ENCODE data around the gene C17orf107. TPM values are rescaled to one million over a fixed set of nuclear protein-coding genes. Genes with fewer than 3 reads are reported as not detected.
A peak's percentile ranks its signal among the peaks of the same experiment; 100 is the strongest.
"Not testable (repeated sequence)": the region's sequence is repeated elsewhere in the genome, so short reads cannot be mapped to it uniquely, and the experiment has no call there.

Gene C17orf107
- total RNA-seq, 1 experiment from 2014 or later = 3.6 TPM

DNA sequence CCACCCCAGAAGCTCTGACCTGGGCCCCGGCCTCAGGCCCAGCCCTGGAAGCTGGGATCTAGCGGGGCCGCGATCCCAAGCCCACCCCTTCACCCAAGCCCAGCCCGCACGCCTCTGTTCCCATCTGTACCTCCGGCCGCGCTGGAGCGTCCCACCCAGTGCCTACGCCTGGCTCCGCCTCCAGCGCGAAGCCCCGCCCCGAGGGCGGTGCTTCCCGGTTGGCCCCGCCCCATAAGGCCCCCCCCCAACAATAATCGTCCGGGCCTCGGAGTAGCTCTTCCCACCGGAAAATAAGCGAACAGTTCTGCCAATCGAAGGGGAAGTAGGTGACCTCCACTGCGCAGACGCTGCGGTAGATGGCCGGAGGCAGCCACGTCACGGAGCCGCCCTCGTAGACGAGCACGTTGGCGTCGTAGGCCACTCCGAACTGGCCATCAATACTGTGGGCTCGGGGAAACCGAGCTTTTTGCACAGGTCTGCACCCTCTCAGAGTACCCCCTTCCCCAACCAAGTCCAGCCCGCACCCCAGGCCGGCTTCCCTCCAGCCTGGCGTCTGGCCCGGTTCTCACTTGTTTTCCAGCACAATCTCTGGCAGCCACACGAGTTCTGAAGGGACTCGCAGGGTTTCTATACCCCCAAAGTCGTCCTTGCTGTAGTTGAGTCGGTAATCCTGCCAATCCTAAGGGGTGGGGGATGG lies 2.5 kb downstream of the C17orf107 start:
- H3K4me1 Mint-ChIP-seq (ENCODE audit: insufficient read depth, unreplicated experiment) = peaks cover 17% of the 10 kb centered on the region
- H3K27me3 Mint-ChIP-seq (ENCODE audit: insufficient read depth, unreplicated experiment) = no peaks in the 10 kb centered on the region
- POLR2A ChIA-PET = interaction anchor here (1.0 to 4.5 kb wide), 3 partner anchors 10 to 170 kb away, joined by 4 to 25 read pairs (median 4); partner anchors contain the start of gene GLTPD2
- CTCF ChIA-PET = interaction anchor here (0.6 to 4.2 kb wide), 13 partner anchors 12 to 192 kb away, joined by 3 to 38 read pairs (median 3); partner anchors contain the start of genes ARRB2 and MED11
- H3K4me3 Mint-ChIP-seq (ENCODE audit: unreplicated experiment) = no peak overlapping the region
- H3K27ac Mint-ChIP-seq (ENCODE audit: low read depth, unreplicated experiment) = no peak overlapping the region
- peaks cover 54% of the 10 kb centered on the region for H3K36me3 Mint-ChIP-seq (ENCODE audit: insufficient read depth, unreplicated experiment)
- TF ChIP-seq, protein P1, sequence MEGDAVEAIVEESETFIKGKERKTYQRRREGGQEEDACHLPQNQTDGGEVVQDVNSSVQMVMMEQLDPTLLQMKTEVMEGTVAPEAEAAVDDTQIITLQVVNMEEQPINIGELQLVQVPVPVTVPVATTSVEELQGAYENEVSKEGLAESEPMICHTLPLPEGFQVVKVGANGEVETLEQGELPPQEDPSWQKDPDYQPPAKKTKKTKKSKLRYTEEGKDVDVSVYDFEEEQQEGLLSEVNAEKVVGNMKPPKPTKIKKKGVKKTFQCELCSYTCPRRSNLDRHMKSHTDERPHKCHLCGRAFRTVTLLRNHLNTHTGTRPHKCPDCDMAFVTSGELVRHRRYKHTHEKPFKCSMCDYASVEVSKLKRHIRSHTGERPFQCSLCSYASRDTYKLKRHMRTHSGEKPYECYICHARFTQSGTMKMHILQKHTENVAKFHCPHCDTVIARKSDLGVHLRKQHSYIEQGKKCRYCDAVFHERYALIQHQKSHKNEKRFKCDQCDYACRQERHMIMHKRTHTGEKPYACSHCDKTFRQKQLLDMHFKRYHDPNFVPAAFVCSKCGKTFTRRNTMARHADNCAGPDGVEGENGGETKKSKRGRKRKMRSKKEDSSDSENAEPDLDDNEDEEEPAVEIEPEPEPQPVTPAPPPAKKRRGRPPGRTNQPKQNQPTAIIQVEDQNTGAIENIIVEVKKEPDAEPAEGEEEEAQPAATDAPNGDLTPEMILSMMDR (IDR thresholded peaks at IDR 0.05; ENCODE audit: unreplicated experiment) = no peak
- intact Hi-C loops (cut with micrococcal nuclease) = loop anchor here (5.0 to 10.0 kb wide), 2 partner anchors 334 to 1533 kb away; partner anchors contain the start of gene AIPL1
- no TSS peak for BruUV-seq (replicated peaks)
- no peaks in the 10 kb centered on the region for H3K9me3 Mint-ChIP-seq (ENCODE audit: unreplicated experiment)
- DNase-seq (ENCODE audit: unreplicated experiment) = no peak

DNA sequence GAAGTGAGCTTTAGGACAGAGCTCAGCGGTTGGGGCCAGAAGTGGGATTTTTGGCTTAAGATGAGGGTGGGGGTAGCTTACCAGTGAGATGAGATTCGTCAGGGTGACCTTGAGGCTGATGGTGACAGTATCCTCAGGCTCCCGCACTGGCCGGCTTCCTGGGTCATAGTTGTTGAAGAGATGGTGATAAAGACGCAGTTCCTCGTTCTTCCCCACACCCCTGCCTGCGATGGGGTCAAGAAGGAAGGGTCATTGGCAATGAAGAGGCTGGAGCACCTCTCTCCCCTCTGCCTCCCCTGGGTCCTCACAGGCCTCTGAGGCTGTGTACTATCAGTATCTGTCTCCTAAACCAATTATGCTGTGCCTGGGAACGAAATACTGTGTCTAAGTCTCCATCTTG lies 3.2 kb downstream of the C17orf107 start:
- H3K4me3 Mint-ChIP-seq (ENCODE audit: unreplicated experiment) = no peak overlapping the region
- ChIA-PET CTCF (interaction anchor here (0.6 to 4.2 kb wide), 13 partner anchors 13 to 193 kb away, joined by 3 to 38 read pairs (median 3); partner anchors contain the start of gene MED11), POLR2A (interaction anchor here (0.8 to 4.5 kb wide), 4 partner anchors 38 to 163 kb away, joined by 3 to 25 read pairs (median 6); partner anchors contain the start of genes CXCL16, GLTPD2, PFN1 and RNF167)
- H3K9me3 Mint-ChIP-seq (ENCODE audit: unreplicated experiment) = no peaks in the 10 kb centered on the region
- H3K36me3 Mint-ChIP-seq (ENCODE audit: insufficient read depth, unreplicated experiment) = peaks cover 47% of the 10 kb centered on the region
- H3K27me3 Mint-ChIP-seq (ENCODE audit: insufficient read depth, unreplicated experiment) = no peaks in the 10 kb centered on the region
- intact Hi-C loops (cut with micrococcal nuclease) = loop anchor here (5.0 to 10.0 kb wide), 2 partner anchors 335 to 1532 kb away; partner anchors contain the start of gene AIPL1
- no peak overlapping the region for H3K27ac Mint-ChIP-seq (ENCODE audit: low read depth, unreplicated experiment)
- TF ChIP-seq, protein P1 (IDR thresholded peaks at IDR 0.05; ENCODE audit: unreplicated experiment) = no peak
- no TSS peak for BruUV-seq (replicated peaks)
- DNase-seq (ENCODE audit: unreplicated experiment) = no peak
- H3K4me1 Mint-ChIP-seq (ENCODE audit: insufficient read depth, unreplicated experiment) = peaks cover 17% of the 10 kb centered on the region

DNA sequence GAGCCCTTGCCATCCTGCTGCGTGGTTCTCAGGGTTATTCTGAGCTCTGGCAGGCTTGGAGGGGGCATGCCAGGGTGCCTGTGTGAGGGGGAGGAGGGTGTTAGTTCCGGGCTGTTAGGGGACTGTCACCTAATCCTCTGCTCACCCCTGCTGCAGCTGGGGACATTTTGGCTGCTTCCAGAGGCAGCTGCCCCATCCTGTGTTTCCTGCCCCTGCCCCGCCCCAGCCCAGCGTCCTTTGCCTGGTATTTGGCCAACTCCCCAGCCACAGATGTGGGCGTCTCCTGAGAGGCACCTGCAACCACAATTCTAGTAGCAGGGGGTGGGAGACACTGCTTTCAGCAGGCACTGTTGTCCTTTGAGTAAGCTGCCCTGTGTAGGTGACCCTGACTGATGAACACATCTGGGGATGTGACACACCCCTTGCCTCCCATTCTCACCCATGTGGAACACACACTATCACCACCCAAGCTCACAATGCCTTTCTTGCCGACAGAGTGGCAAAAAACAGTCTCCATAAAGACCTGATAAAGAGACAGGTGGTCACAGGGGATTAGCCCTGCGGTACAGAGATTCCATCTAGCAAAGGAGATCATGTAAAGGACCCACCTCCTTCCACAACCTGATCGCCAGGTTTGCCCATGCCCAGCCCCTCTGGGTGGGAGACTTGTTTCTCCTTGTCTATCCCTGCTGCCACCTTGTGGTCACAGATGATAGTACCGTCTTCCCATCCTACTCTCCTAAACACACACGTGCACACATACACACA lies 3.9 kb downstream of the C17orf107 start, which contains the start of gene CHRNE:
Gene CHRNE (minus strand): TSS at position 48 of the 768 bp plus-strand sequence. CDS start 35 bp downstream, at position 13.
- ChIA-PET POLR2A (interaction anchor here (0.6 to 4.5 kb wide), 10 partner anchors 8 to 167 kb away, joined by 3 to 25 read pairs (median 4); partner anchors contain the start of genes CXCL16, GLTPD2, PFN1 and RNF167), CTCF (interaction anchor here (0.6 to 4.2 kb wide), 17 partner anchors 8 to 193 kb away, joined by 3 to 38 read pairs (median 3); partner anchors contain the start of gene C17orf114)
- BruUV-seq (replicated peaks) = no TSS peak
- peak; percentile 87 for DNase-seq (ENCODE audit: unreplicated experiment)
- peak within 1 kb of the TSS; percentile 71 for H3K27ac Mint-ChIP-seq (ENCODE audit: low read depth, unreplicated experiment)
- H3K4me1 Mint-ChIP-seq (ENCODE audit: insufficient read depth, unreplicated experiment) = peaks cover 17% of the 10 kb centered on the region
- no peaks in the 10 kb centered on the region for H3K9me3 Mint-ChIP-seq (ENCODE audit: unreplicated experiment)
- H3K36me3 Mint-ChIP-seq (ENCODE audit: insufficient read depth, unreplicated experiment) = peaks cover 40% of the 10 kb centered on the region
- TF ChIP-seq, protein P1 (IDR thresholded peaks at IDR 0.05; ENCODE audit: unreplicated experiment) = peak; percentile 66
- peak within 1 kb of the TSS; percentile 13 for H3K4me3 Mint-ChIP-seq (ENCODE audit: unreplicated experiment)
- intact Hi-C loops (cut with micrococcal nuclease) = loop anchor here (1.0 to 10.0 kb wide), 4 partner anchors 116 to 1532 kb away; partner anchors contain the start of genes AIPL1 and MED11
- H3K27me3 Mint-ChIP-seq (ENCODE audit: insufficient read depth, unreplicated experiment) = no peaks in the 10 kb centered on the region

- DNase-seq (ENCODE audit: unreplicated experiment); H3K4me3 Mint-ChIP-seq (ENCODE audit: unreplicated experiment); H3K9me3 Mint-ChIP-seq (ENCODE audit: unreplicated experiment); BruUV-seq (replicated peaks); H3K27me3 Mint-ChIP-seq (ENCODE audit: insufficient read depth, unreplicated experiment); H3K27ac Mint-ChIP-seq (ENCODE audit: low read depth, unreplicated experiment): not testable (repeated sequence)
- intact Hi-C loops (cut with micrococcal nuclease) = loop anchor here (10.0 kb wide), 1 partner anchor 1528 kb away; the partner anchor contains the start of gene AIPL1
- ChIA-PET CTCF (interaction anchor here (0.7 kb wide), 1 partner anchor 121 kb away, joined by 4 read pairs; no protein-coding TSS in a partner anchor), POLR2A (interaction anchor here (0.8 to 1.6 kb wide), 2 partner anchors 33 to 100 kb away, joined by 3 to 6 read pairs; partner anchors contain the start of genes PLD2, RNF167 and SLC25A11)
- Mint-ChIP-seq H3K4me1 (ENCODE audit: insufficient read depth, unreplicated experiment) (peaks cover 17% of the 10 kb centered on the region), H3K36me3 (ENCODE audit: insufficient read depth, unreplicated experiment) (peaks cover 24% of the 10 kb centered on the region)
Observed at GRCh38 chr17:4906642-4907041, 7.3 kb downstream of the C17orf107 start.

All from MCF 10A (cell line).